Kidney epithelial cell (primary cell): ENCODE measurements around the gene ACVR2B. TPM values are rescaled to one million over a fixed set of nuclear protein-coding genes. Genes with fewer than 3 reads are reported as not detected.
"Not testable (repeated sequence)": the region's sequence is repeated elsewhere in the genome, so short reads cannot be mapped to it uniquely, and the experiment has no call there.

ENCODE experiments used
- DNase-seq: peaks from one replicate; pipeline ENCODE4 v3.0.0-alpha.2; 2010; ENCODE audit warnings: low read depth
- H3K27me3 ChIP-seq: 2 replicates; pipeline ENCODE4 v1.6.0; 2011; ENCODE audit warnings: low read length; ENCODE audit not compliant: control insufficient read depth, insufficient read depth
- H3K36me3 ChIP-seq: 2 replicates; pipeline ENCODE4 v1.5.1; 2011; ENCODE audit warnings: low read length; ENCODE audit not compliant: control insufficient read depth, insufficient read depth
- H3K4me3 ChIP-seq: 2 replicates; pipeline ENCODE4 v1.5.1; 2011; ENCODE audit warnings: low read depth, mild to moderate bottlenecking, control low read depth, low read length
- total RNA-seq: library from RNA; depleted of rRNA; stranded (reverse); fragments of >200 nt; gene quantifications from 2 replicates; pipeline ENCODE4 v1.2.3, GENCODE V29; 2015
- TF ChIP-seq, protein P1 (sequence below): IDR thresholded peaks from 2 replicates; pipeline ENCODE4 v1.5.1; 2011; ENCODE audit warnings: mild to moderate bottlenecking, moderate library complexity, low read length, control low read depth, inconsistent platforms; ENCODE audit not compliant: insufficient read depth, poor library complexity, severe bottlenecking

The ACVR2B gene
- 16.1 and 18.7 TPM in 2 replicates for total RNA-seq

DNA sequence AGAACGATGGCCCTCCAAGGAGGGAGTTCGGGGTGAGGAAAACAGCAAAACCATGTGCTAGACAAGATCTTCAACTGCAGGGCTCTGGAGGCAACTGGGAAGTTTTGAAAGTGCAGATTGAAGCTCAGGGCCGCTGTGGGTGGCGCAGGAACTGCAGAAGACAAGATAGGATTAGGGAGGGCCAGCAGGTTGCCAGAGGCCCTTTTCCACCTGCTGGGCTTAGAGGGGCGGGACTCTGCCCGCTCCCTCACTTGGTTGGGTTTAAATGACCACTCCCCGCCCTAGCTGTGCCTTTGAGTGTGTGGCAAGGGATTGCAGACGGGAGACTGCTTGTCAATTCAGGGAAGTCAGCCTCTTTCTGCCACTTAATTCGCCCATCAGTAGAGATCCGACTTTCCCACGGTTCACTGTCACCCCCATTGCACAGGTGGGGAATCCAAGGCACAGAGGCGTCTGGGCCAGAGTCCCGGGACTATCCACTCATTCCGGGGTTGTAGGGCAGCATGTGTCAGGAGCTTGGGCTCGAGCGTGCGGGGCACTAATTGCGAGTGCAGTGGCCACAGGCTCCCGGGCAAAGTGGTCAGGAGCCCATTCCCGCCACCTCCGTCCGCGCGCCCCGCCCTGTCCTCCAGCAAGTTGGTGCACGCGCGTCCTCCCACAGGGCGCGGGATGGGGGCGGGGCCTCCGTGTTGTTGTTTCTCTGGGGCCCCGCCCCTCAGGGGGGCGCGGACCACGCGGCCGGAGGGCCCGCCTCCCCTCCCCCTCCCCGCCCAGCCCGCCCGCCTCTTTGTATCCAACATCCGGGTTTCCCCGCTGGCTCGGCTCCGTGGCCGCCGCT is at the start of gene ACVR2B:
Gene ACVR2B, plus strand, starts transcription at position 816 of the 838 bp plus-strand sequence. CDS start 433 bp downstream, outside the sequence.
- H3K36me3 ChIP-seq: no peaks in the 10 kb centered on the region

DNA sequence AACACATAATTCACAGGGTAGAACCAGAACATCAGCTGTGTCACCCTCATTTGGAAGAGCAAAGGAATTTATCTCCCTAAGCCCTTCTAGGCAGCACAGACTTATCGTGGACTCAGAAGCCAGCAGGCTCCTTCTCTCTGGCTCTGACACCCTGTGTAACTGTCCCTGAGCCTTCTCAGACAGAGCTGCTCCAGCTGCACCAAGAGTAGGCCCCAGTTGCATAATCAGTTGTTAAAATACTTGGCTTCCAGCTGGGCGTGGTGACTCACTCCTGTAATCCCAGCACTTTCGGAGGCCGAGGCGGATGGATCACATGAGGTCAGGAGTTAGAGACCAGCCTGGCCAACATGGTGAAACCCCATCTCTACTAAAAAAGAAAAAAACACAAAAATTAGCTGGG is 49.4 kb upstream of the ACVR2B start:
- DNase-seq: no peak
- TF ChIP-seq, protein P1, sequence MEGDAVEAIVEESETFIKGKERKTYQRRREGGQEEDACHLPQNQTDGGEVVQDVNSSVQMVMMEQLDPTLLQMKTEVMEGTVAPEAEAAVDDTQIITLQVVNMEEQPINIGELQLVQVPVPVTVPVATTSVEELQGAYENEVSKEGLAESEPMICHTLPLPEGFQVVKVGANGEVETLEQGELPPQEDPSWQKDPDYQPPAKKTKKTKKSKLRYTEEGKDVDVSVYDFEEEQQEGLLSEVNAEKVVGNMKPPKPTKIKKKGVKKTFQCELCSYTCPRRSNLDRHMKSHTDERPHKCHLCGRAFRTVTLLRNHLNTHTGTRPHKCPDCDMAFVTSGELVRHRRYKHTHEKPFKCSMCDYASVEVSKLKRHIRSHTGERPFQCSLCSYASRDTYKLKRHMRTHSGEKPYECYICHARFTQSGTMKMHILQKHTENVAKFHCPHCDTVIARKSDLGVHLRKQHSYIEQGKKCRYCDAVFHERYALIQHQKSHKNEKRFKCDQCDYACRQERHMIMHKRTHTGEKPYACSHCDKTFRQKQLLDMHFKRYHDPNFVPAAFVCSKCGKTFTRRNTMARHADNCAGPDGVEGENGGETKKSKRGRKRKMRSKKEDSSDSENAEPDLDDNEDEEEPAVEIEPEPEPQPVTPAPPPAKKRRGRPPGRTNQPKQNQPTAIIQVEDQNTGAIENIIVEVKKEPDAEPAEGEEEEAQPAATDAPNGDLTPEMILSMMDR: no peak
- no peak overlapping the region for H3K4me3 ChIP-seq

More for the DNA sequence above, at the start of gene ACVR2B:
- TF ChIP-seq, protein P1: no peak
- no peaks in the 10 kb centered on the region for H3K27me3 ChIP-seq
- DNase-seq: no peak
- peak within 1 kb of the TSS; percentile 70 for H3K4me3 ChIP-seq

DNA sequence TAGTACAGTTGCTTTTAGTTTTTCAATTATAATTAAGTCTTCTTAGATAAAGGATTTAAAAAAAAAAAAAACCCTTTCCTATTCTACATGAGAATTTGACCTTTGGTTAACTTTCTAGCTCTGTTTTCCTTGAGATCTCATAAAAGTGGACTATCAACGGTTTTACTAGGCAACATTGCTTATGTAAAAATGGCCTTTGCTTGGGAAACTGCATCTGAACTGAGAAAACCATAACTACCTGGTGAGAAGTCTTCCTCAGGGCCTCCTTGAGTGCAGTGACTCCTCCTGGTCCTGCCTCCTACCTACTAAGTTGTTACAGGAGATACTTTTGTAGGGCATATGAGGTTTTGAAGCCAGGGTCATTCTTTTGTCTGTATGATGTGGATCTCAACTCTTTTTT is 42.1 kb upstream of the ACVR2B start:
- no peak for DNase-seq

More for the DNA sequence above, 49.4 kb upstream of the ACVR2B start:
- H3K36me3 ChIP-seq: no peaks in the 10 kb centered on the region
- no peaks in the 10 kb centered on the region for H3K27me3 ChIP-seq

DNA sequence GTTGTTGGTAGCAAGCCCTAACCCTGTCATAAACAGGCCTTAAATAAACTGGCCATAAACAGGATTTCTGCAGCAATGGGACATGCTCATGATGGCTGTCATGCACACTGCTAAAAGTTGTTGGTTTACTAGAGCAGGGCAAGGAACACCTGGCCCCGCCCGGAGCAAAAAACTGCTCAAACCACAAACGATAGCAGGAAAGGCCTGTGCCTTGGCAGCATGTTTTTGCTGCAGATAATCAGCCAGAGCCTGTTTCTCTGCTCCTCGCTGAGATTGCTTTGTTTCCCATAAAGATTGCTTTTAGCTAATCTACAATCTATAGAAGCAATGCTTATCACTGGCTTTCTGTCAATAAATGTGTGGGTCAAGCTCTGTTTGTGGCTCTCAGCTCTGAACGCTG is 32.9 kb upstream of the ACVR2B start:
- DNase-seq, H3K27me3 ChIP-seq, H3K36me3 ChIP-seq: not testable (repeated sequence)

More for the DNA sequence above, 42.1 kb upstream of the ACVR2B start:
- TF ChIP-seq, protein P1: no peak
- no peaks in the 10 kb centered on the region for H3K27me3 ChIP-seq
- H3K4me3 ChIP-seq: no peak overlapping the region
- no peaks in the 10 kb centered on the region for H3K36me3 ChIP-seq

DNA sequence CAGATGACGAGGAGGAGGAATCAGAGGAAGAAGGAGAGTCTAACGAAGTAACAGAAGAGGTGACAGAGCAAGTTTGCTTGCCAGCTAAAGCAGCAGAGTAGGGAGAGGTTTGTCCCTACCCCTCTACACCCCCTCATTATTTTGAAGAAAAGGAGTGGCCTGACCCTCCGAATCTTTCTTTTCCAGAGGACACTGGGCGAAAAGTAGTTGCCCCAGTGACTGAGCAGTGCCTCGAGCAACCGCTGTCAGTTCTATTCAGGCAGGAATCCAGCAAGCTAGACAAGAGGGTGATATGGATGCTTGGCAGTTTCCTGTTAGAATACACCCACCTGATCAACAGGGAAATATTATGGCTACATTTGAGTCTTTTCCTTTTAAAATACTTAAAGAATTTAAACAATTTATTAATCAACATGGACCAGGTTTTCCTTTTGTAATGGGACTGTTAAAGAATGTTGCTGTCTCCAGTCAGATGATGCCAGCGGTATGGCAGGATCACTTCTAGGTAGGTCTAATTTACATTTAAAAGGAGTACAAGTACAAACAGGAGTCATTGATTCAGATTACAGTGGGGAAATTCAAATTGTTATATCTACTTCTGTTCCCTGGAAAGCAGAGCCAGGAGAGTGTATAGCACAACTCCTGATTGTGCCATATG is 31.9 kb upstream of the ACVR2B start:
- no peak overlapping the region for H3K4me3 ChIP-seq
- no peak for DNase-seq
- TF ChIP-seq, protein P1: no peak
- no peaks in the 10 kb centered on the region for H3K36me3 ChIP-seq
- no peaks in the 10 kb centered on the region for H3K27me3 ChIP-seq

More for the DNA sequence above, 32.9 kb upstream of the ACVR2B start:
- not testable (repeated sequence) for H3K4me3 ChIP-seq

DNA sequence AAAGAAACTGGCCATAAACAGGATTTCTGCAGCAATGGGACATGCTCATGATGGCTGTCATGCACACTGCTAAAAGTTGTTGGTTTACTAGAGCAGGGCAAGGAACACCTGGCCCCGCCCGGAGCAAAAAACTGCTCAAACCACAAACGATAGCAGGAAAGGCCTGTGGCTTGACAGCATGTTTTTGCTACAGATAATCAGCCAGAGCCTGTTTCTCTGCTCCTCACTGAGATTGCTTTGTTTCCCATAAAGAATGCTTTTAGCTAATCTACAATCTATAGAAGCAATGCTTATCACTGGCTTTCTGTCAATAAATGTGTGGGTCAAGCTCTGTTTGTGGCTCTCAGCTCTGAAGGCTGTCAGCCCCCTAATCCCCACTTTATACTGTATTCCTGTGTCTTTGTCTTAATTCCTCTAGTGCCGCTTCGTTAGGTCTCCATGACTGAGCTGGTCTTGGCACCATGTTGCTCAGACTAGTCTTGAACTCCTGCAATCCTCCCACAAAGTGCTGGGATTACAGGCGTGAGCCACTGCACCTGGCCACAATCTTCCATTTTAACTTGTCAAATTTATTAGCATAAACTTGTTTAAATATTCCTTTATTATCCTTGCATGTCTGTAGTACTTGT is 26.8 kb upstream of the ACVR2B start:
- H3K4me3 ChIP-seq, H3K27me3 ChIP-seq, H3K36me3 ChIP-seq, DNase-seq: not testable (repeated sequence)

DNA sequence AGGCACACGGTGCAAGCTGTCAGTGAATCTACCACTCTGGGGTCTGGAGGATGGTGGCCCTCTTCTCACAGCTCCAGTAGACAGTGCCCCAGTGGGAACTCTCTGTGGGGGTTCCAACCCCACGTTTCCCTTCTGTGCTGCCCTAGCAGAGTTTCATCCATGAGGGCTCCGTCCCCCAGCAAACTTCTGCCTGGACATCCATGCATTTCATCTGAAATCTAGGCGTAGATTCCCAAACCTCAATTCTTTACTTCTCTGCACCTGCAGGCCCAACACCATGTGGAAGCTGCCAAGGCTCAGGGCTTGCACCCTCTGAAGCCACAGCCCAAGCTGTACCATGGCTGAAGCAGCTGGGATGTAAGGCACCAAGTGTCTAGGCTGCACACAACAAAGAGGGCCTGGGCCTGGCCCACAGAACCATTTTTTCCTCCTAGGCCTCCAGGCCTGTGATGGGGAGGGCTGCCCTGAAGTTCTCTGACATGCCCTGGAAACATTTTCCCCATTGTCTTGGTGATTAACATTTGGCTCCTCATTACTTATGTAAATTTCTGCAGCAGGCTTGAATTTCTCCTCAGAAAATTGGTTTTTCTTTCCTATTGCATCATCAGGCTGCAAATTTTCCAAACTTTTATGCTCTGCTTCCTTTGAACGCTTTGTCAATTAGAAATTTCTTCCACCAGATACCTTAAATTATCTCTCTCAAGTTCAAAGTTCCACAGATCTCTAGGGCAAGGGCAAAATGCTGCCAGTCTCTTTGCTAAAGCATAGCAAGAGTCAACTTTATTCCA is 20.6 kb upstream of the ACVR2B start:
- not testable (repeated sequence) for H3K4me3 ChIP-seq, H3K36me3 ChIP-seq, DNase-seq, H3K27me3 ChIP-seq

DNA sequence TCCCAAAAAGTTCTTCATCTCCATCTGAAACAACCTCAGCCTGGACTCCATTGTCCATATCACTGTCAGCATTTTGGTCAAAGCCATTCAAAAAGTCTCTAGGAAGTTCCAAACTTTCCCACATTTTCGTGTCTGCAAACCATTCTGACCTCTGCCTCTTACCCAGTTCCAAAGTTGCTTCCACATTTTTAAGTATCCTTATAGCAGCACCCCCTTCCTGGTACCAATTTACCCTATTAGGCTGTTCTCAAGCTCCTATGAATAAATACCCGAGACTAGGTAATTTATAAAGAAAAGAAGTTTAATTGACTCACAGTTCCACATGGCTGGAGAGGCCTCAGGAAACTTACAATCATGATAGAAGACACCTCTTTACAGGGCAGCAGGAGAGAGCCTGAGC is 20.0 kb upstream of the ACVR2B start:
- H3K4me3 ChIP-seq, H3K36me3 ChIP-seq, DNase-seq, H3K27me3 ChIP-seq: not testable (repeated sequence)

DNA sequence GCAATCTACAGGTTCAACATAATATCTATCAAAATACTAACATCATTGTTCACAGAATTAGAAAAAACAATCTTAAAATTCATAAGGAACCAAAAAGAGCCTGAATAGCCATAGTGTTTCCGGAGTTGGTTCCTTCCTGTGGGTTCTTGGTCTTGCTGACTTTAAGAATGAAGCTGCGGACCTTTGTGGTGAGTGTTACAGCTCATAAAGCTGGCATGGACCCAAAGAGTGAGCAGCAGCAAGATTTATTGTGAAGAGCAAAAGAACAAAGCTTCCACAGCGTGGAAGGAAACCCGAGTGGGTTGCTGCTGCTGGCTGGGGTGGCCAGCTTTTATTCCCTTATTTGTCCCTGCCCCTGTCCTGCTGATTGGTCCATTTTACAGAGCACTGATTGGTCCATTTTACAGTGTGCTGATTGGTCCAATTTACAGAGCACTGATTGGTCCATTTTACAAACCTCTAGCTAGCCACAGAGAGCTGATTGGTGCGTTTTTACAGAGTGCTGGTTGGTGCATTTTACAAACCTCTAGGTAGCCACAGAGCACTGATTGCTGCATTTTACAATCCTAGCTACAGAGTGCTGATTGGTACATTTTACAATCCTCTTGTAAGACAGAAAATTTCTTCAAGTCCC is 15.1 kb upstream of the ACVR2B start:
- not testable (repeated sequence) for H3K4me3 ChIP-seq, H3K36me3 ChIP-seq, H3K27me3 ChIP-seq, DNase-seq
